Activated B cell treated with CpG ODN at 0.5 μM for 24 hours (primary cell): ENCODE results near the gene ZNF326. TPM values are rescaled to one million over a fixed set of nuclear protein-coding genes. Genes with fewer than 3 reads are reported as not detected.

ENCODE experiments used
- ATAC-seq: fragments of 200-7000 bp; cut with Tn5 transposase; one replicate; pipeline ENCODE4 v1.10.0; 2021; ENCODE audit warnings: low read depth, mild to moderate bottlenecking, moderate library complexity
- CTCF ChIA-PET: fragments of 350-600 bp; sonication (Branson Sonifier 250); formaldehyde crosslinking; loops from one replicate; lab custom pipeline; 2021; ENCODE audit warnings: antibody characterized with exemption; lab: Charles Lee
- POLR2A ChIA-PET: fragments of 350-600 bp; sonication (Branson Sonifier 250); formaldehyde crosslinking; loops from one replicate; lab custom pipeline; 2021; ENCODE audit warnings: antibody characterized with exemption; lab: Charles Lee
- DNase-seq: peaks from one replicate; pipeline ENCODE4 v3.0.0; 2022
- H3K27ac Mint-ChIP-seq: one replicate; pipeline ENCODE4 v1.8.0; 2020; ENCODE audit warnings: mixed read lengths
- H3K27me3 Mint-ChIP-seq: one replicate; pipeline ENCODE4 v1.8.0; 2021; ENCODE audit warnings: mixed read lengths
- H3K36me3 Mint-ChIP-seq: one replicate; pipeline ENCODE4 v1.8.0; 2021; ENCODE audit warnings: low read depth, mixed read lengths
- H3K4me1 Mint-ChIP-seq: one replicate; pipeline ENCODE4 v1.8.0; 2021; ENCODE audit warnings: mixed read lengths
- H3K4me3 Mint-ChIP-seq: one replicate; pipeline ENCODE4 v1.8.0; 2020; ENCODE audit warnings: mild to moderate bottlenecking, mixed read lengths
- H3K9me3 Mint-ChIP-seq: one replicate; pipeline ENCODE4 v1.8.0; 2020; ENCODE audit warnings: mixed read lengths
- intact Hi-C: fragments of 100-400 bp; cut with micrococcal nuclease; formaldehyde crosslinking; loops from one replicate; pipeline ENCODE4 v1.15.1; 2024
- total RNA-seq: library from RNA; stranded (reverse); gene quantifications from 2 replicates; pipeline ENCODE4 v1.2.3, GENCODE V29; 2022
- TF ChIP-seq, protein P1 (sequence below): fragments of 200-600 bp; IDR thresholded peaks from one replicate; pipeline ENCODE4 v1.8.0; 2022; ENCODE audit warnings: antibody characterized with exemption, mild to moderate bottlenecking

ZNF326 gene
- total RNA-seq, 1 donor from 2014 or later, result 30.3 TPM

DNA sequence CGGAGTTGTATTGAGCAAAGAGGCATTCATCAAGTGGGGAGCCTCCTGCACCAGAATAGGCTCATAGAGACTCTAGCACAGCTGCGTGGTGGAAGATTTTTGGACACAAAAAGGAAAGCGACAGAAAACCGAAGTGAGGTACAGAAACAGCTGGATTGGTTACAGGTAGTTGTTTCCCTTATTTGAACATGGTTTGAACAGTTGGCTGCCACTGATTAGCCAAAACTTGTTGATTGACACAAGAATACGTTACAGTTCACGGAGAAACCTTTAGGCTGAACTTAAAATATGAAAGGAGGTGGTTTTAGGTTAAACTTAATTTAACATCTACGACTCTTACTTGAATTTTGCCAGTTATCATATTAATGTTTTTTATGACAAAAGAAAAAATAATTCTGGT, 89.1 kb downstream of the ZNF326 start:
- Mint-ChIP-seq H3K9me3 (no peaks in the 10 kb centered on the region), H3K27me3 (peaks cover 13% of the 10 kb centered on the region), H3K36me3 (no peaks in the 10 kb centered on the region), H3K4me3 (no peak overlapping the region), H3K4me1 (no peaks in the 10 kb centered on the region), H3K27ac (no peak overlapping the region)
- CTCF ChIA-PET, result no interaction called here
- ATAC-seq, result no peak
- TF ChIP-seq, protein P1, sequence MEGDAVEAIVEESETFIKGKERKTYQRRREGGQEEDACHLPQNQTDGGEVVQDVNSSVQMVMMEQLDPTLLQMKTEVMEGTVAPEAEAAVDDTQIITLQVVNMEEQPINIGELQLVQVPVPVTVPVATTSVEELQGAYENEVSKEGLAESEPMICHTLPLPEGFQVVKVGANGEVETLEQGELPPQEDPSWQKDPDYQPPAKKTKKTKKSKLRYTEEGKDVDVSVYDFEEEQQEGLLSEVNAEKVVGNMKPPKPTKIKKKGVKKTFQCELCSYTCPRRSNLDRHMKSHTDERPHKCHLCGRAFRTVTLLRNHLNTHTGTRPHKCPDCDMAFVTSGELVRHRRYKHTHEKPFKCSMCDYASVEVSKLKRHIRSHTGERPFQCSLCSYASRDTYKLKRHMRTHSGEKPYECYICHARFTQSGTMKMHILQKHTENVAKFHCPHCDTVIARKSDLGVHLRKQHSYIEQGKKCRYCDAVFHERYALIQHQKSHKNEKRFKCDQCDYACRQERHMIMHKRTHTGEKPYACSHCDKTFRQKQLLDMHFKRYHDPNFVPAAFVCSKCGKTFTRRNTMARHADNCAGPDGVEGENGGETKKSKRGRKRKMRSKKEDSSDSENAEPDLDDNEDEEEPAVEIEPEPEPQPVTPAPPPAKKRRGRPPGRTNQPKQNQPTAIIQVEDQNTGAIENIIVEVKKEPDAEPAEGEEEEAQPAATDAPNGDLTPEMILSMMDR, result no peak
- no peak for DNase-seq
- intact Hi-C loops, result no loop called here
- POLR2A ChIA-PET, result no interaction called here

Other genes with a start within 250 kb of the ZNF326 start
- 31.3 and 36.0 TPM in 2 replicates for gene LRRC8D, start 174.1 kb upstream of the ZNF326 start, total RNA-seq